Astrocyte of the cerebellum (primary cell): Measurements from ENCODE around the gene LDLRAP1.

Experiments used
- DNase-seq: peaks from one replicate; pipeline ENCODE4 v3.0.0-alpha.2; 2011; ENCODE audit warnings: low read depth
- H3K4me3 ChIP-seq: 2 replicates; pipeline ENCODE4 v1.5.1; 2011; ENCODE audit warnings: mild to moderate bottlenecking, low read depth, low read length, moderate library complexity
- in situ Hi-C: cut with HindIII; loops from 2 replicates; pipeline ENCODE4 v1.10.0; 2017; ENCODE audit warnings: low sequenced_read_pairs
- TF ChIP-seq, protein P1 (sequence below): IDR thresholded peaks from 2 replicates; pipeline ENCODE4 v1.5.1; 2012; ENCODE audit warnings: low read length, low read depth, moderate library complexity, mild to moderate bottlenecking; ENCODE audit errors: missing control alignments

The LDLRAP1 gene

GRCh38 chr1:25614501-25615171, 71.2 kb downstream of the LDLRAP1 start:
- in situ Hi-C loops, result loop anchor here (5.0 kb wide), 1 partner anchor 67 kb away; no protein-coding TSS in a partner anchor
- no peak for DNase-seq
- H3K4me3 ChIP-seq, result no peak overlapping the region
- TF ChIP-seq, protein P1, sequence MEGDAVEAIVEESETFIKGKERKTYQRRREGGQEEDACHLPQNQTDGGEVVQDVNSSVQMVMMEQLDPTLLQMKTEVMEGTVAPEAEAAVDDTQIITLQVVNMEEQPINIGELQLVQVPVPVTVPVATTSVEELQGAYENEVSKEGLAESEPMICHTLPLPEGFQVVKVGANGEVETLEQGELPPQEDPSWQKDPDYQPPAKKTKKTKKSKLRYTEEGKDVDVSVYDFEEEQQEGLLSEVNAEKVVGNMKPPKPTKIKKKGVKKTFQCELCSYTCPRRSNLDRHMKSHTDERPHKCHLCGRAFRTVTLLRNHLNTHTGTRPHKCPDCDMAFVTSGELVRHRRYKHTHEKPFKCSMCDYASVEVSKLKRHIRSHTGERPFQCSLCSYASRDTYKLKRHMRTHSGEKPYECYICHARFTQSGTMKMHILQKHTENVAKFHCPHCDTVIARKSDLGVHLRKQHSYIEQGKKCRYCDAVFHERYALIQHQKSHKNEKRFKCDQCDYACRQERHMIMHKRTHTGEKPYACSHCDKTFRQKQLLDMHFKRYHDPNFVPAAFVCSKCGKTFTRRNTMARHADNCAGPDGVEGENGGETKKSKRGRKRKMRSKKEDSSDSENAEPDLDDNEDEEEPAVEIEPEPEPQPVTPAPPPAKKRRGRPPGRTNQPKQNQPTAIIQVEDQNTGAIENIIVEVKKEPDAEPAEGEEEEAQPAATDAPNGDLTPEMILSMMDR, result no peak

DNA sequence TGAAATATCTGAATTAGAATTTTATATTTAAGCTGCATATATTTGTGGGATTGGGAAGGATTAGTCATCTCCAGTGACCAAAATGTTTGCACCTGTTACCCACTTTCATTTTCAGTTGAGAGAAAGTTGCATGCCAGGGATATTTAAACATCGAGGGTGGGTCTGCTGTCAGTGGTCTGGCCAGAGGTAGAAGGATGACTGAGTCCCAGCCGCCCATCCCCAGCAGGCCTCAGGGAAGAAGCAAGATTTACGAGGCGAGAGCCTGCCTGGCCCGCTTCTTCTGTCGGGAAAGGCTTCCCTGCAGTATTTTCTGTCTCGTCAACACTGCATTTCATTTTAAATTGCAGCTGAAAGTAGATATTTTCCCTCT, 71.8 kb downstream of the LDLRAP1 start:
- no peak overlapping the region for H3K4me3 ChIP-seq
- in situ Hi-C loops, result no loop called here
- TF ChIP-seq, protein P1, result no peak
- DNase-seq, result no peak

GRCh38 chr1:25615563-25616094, 72.2 kb downstream of the LDLRAP1 start:
- H3K4me3 ChIP-seq, result peak overlapping the region; percentile 40
- no peak for DNase-seq
- in situ Hi-C loops, result no loop called here
- TF ChIP-seq, protein P1, result no peak

- DNase-seq, result peak; percentile 39
- in situ Hi-C loops, result no loop called here
- TF ChIP-seq, protein P1, result peak; percentile 36
- peak within 1 kb of the TSS; percentile 52 for H3K4me3 ChIP-seq
Observed at GRCh38 chr1:25616095-25616986, 72.9 kb downstream of the LDLRAP1 start, which contains the start of gene MAN1C1. TSS of gene MAN1C1 (plus strand) at chr1:25616791. CDS start at chr1:25617798, 1,007 bp downstream.

DNA sequence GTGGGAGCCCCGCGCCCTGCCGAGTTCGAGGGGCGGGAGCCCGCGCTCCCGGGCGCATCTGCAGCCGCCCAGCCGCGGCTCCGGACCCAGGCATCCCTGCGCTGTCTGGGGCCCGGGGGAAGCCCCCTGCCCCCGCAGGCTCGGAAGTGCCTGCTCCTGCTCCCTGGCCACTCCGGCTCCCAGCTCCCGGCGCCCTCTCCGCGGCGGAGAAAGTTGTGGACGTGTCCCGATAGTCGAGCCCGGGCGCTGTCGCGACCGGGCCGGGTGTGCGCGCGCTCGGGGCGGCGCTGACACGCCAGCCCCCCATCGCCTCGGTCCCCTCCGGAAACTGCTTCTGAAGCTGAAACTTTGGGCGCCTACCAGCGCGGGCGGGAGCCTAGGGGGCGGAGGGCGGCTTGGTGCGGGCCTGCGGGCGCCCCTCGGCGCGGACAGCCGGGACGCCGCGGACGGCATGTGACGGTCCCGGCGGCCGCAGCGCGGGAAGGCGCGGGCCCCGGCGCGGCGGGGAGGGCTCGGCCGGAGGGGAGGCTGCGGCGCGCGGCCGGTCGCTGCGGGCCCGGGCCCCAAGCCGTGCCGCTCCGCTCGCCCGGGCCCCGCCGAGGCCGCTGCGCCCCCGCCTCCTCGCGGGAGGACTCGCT, 73.7 kb downstream of the LDLRAP1 start:
- TF ChIP-seq, protein P1, result no peak
- no peak for DNase-seq
- in situ Hi-C loops, result no loop called here
- H3K4me3 ChIP-seq, result peak overlapping the region; percentile 52
